HG03095 (cell line): Measurements from ENCODE around the gene ABLIM1.
A peak's percentile ranks its signal among the peaks of the same experiment; 100 is the strongest.

Experiments used
- ATAC-seq: cut with Tn5 transposase; IDR thresholded peaks from one replicate; pipeline ENCODE4 v1.9.1; 2021; ENCODE audit warnings: moderate library complexity; ENCODE audit not compliant: unreplicated experiment

ABLIM1 gene

DNA sequence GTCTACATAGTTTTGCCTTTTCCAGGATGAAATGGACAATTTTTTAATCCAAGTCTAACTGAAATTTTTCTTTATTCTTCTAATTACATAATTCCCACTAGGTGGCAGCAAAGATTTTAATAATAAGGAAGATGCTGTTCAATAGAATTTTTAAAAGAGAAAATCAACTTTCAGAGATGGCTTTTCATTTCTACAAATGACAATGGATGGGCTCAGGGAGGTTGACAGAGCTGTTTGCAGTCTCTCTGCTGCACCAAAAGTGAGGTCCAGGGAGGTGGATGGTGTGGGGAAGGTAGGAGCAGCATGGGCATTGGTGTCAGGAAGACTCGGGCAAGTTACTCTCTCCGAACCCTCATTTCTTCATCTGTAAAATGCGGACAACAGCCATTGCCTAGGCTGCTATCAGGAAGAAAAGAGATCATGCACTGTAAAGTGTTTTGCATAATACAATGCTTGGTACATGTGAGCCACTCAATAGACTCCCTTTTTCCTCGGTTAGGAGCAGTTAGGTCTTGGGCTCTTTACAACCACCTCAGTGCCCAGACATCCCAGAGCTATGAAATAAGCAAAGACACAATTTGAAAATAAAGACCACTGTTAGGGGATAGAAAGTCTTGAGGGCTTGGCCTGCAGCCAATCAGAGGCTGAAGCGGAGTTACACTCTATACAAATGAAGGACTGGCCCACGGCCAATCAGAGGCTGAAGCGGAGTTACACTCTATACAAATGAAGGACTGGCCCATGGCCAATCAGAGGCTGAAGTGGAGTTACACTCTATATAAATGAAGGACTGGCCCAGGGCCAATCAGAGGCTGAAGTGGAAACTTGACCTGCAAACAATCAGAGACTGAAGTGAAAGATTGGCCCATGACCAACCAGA, 107.1 kb downstream of the ABLIM1 start:
- no peak for ATAC-seq

DNA sequence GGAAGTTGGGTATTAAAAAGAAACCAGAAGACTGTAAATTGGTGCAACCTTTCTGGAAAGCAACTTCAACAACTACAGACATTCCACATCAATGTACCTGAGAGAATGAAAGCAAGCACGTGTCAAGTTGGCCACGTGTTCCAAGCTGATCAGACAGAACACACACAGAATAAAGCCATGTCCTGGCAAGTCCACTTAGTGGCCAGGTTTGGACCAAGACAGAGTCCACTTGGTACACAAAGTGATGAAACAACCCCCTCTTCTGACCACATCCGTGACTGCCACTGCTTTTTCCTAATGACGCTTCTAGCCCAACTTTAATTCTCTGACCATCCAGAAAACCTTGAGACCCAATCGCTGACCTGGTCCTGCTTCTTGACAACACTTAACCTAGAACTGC, 109.4 kb downstream of the ABLIM1 start:
- no peak for ATAC-seq

DNA sequence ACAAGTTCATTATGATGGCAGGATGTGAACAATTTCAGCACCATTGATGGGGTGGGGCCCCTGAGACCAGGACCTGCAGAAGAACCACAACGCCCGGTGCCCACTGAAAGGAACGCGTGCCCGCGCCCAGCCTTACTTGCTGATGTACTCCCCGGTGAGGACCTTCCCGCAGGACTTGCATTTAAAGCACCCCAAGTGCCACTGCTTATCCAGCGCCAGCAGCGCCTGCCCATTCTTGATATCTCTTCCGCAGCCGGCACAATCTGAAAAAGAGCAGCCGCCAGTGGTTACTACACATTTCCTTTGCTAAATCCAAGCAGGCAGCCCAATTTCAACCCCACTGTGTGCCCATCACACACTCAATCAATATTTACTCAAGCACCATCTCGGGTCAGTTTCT, 110.6 kb downstream of the ABLIM1 start:
- ATAC-seq: no peak

GRCh38 chr10:114547056-114547455, 111.0 kb downstream of the ABLIM1 start:
- no peak for ATAC-seq

- no peak for ATAC-seq
Observed at GRCh38 chr10:114545819-114546218, 112.3 kb downstream of the ABLIM1 start.

DNA sequence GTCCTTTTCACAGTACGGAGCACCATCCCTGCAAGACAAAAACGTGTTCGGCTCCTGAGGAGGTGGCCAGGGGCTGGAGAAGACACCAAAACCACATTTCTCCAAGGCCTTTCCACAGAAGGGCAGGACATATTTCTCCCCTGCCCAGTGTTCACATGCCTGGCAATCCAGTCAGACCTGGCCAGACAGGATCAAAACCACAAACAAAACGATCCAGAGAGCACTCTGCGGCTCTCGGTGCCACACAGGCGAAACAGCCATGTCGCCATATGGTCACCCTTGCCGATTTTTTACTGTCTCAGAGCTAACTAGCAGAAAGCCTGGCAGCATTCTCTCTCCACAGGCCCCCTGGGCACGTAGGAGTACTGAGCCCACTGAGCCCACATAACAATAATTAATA, 113.0 kb downstream of the ABLIM1 start:
- no peak for ATAC-seq

DNA sequence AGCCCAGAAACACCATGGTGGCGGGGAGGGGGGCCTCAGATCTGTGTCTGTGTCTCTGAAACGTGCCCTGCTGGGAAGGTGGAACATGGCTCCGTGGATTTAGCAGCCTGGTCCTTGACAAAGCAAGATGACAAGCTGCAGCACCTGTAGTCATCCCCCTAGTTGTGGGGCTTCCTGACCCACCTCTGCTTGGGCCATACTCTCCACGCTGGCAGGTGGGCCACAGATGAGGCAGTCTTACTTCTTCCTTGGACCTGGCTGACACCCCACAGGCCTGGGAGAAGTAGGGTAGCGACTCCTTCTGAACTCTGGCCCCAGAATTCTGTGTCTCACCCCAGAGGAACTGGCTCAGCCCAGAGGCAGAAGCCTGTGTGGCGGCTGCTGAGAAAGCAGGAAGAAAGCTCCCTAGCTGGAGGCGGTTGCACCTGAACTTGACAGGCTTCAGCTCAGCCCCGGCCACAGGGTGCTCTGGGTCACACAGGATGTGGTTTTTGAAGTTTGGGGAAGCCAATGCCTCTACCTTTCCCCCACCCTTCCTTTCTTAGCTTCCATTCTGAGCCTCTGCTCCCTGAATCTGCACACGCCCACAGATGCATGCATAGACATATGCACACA, 113.9 kb downstream of the ABLIM1 start:
- peak; percentile 96 for ATAC-seq

DNA sequence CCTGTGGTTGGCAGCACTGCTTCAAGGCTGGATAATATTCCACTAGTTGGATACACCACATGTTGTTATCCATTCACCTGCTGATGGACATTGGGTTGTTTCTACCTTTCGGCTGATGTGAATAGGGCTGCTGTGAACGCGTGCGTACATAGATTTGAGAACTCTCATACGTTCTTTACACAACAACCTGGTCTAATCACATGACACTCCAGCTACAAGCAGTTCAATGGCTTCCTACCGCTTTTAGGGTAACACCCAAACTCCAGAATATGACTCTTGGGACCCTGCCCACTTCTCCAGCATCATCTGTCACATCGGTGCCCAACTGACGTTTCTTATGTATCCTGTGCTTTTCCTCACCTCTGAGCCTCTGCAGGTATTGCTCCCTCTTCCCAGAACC, 114.6 kb downstream of the ABLIM1 start:
- ATAC-seq: no peak

DNA sequence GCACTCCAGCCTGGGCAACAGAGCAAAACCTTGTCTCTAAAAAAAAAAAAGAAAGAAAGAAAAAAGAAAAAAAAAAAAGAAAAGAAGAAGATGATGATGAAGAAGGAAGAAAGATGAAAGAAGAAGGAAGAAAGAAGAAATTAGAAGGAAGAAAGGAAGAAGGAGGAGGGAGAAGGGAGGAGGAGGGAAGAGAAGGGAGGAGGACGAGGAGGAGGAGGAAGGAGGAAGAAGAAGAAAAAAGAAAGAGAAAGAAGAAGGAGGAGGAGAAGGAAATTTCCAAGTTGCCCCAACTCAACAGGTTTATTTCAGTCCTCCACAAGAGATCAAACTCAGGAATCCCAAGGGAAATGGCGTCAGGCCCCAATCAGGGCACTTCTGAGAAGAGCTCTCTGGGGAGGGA, 115.7 kb downstream of the ABLIM1 start:
- ATAC-seq: no peak

DNA sequence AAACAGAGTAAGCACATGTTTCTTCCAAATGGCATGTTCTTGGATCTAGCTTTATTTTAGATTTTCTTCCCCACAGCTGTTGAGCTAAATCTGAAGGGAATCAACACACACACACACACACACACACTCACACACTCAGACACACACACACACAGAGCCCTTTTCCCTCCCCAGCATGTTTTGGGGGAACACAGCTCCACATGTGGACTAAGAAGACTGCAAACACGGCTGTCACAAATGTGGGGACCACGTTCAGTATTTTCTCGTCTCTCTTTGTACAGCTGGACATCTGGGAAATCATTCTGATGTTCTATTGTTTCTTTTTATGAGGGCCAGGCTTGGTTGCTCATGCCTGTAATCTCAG, 116.3 kb downstream of the ABLIM1 start:
- no peak for ATAC-seq

DNA sequence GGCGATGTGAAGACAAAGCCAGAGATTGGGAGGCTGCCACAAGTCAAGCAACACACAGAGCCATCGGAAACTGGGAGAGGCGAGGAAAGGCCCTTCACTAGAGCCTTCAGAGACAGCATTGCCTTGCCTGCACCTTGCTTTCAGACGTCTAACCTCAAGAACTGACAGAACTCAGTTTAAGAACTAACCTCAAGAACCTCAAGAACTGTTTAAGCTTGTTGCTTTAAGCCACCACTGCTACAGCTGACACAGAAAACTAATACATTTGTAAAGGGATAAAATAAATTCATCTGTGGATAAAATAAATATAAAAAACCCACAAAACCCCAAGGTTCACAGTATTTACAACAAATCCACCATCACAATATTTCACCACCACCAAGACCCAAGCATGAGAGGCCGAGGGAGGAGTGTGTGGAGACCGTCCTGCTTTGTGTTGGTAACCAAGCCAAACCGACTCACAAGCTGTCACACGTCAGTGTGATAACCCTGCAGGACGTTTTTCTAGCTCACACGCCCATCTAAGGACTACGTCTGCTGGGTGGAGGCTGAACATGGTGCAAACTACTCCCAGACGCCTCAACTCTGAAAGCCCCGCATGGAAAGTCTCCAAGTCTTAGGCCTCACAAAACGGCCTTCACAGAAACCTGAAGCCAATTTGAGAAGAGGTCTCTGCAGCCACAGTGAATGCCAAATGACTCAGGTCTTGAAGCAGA, 116.8 kb downstream of the ABLIM1 start:
- ATAC-seq: no peak

DNA sequence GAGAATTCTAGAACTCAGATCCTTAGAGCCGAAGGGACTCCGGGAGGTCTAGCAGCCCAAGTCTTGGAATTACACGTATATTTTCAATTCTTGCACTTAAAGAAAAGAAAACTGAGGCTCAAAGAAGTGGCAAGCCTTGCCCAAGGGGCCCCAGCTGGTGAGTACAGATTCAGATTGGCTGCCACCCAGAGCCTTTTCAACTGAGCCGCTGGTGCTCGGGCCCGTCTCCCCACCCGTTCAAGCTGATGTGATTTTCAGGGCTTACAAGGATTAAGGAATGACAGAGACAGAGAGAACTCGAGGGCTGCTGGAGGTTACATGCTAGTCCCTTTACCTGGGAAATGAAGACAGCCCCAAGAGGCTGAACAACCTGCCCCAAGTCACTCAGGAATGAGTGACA, 117.8 kb downstream of the ABLIM1 start:
- no peak for ATAC-seq

- no peak for ATAC-seq
Observed at GRCh38 chr10:114539623-114540022, 118.5 kb downstream of the ABLIM1 start.

DNA sequence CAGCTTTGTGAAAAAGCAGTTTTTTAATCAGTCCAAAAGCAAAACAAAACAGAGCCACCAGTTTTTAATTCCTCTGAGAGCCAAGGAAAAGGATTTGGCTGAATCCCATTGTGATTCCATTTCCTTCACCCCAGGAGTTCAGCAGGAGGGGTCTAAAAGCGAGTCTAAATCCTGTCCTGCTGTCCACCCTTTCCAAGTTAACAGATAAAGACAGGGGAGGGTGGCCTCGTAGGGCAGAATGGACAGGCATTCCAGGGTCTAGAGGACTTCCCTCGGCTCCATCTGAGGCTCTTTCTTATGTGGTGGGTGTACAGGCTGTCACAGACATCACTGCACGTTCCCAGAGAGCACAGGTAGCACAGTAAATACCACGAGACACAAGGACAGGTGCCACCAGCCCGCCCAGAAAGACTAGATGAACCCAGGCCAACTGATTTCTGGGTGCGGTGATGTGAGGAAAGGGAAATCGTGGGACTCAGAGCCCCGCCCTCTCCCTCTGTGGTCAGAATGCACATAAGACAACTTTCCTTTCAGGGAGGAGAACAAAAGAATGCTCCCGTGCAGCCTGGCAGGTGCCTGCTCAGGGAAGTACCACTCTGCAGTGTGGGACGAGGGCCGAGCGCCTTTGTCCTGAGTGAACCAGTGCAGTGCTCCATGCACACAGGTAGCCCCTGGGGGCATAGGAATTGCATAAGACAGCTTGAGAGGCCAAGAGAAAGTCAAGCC, 119.7 kb downstream of the ABLIM1 start:
- ATAC-seq: no peak

DNA sequence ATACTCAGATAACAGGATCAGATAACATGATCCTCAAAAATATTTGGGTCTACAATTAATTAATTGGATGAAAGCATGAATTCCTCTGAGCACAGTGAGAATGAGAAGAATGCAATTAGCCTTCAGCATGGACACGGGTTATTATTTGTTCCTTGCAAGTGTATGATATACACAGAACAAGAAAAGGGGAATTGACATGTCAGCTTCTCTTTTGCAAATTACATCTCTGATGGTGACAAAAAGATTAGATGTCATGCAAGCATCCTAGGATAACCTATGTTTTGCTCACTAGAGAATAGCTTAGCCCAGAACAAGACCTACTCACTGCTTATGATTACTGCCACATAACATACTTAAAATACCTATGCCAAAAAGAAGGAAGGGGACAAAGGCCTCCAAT, 120.3 kb downstream of the ABLIM1 start:
- ATAC-seq: no peak

DNA sequence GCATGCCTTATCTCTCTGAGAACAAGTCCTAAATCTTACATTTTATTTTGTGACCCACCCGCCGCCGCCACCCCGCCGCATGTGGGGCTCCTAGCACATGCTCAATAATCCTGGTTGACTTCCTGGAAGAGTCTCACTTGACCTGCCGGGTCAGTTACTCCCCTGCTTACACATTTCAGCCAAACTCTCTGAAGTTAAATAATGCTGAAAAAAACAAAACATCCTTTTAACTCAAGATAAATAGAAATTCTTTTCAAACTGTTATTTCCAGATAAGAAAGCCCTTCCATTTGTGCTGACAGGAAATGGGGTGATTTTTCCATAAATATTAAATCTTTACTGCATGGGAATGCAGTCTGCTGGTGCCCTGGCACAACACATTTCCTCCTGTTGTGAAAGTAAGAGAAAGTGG, 123.5 kb downstream of the ABLIM1 start:
- no peak for ATAC-seq

GRCh38 chr10:114532226-114532625, 125.8 kb downstream of the ABLIM1 start:
- no peak for ATAC-seq

DNA sequence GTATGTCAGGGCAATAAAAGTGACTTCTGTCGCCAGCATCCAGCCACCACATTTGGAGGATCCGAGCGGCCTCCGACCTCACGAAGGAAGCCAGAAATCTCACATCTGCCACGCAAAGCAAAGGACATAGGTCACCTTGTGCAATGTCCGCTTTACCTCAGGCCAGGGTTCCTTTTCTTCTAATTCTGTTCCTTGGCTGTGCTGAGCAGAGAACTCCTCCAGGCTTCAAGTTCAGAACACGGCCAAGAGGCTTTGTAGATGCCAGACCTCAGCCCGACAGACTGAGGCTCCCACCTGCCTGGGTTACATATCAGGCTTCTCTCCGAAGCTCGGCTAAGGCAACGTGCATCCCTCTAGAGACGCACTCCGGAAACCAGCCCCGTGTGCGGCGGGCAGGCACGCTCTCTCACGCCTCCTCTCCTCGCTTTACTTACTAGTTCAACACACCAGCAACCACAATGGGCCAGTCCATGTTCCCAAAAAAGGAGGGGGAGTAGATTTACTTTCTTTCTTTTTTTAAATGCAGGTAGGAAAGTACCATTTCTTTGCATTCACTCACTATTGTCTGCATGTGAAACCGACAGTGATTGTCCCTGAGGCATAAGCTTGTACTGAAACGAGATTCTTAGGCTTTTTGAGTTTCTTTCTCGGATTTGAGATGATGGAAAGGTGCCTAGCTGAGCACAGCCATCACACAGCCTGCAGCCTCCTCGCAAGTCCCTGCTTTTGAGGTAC, 131.4 kb downstream of the ABLIM1 start:
- ATAC-seq: peak; percentile 96

DNA sequence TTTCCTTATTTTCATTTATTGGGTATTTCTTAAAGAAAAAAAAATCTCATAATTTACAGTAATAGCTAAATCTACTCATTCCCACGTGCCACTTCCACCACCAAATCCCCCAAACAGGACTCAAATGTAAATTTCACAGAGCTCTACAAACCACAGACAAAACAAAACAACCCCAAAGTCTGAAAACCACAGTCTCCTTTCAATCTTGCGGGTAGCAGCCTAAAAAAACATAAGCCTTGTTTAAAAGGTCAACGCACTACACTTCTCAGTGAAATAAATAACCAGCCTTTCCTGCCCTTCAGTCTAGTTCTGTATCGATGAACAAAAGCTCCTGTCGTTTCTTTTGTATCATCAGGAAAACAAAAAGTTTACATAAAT, 132.0 kb downstream of the ABLIM1 start:
- peak; percentile 32 for ATAC-seq

- no peak for ATAC-seq
Observed at GRCh38 chr10:114525368-114525949, 132.6 kb downstream of the ABLIM1 start.
